Liver (tissue), 9 donors: ENCODE results near the gene KIF3C. TPM values are rescaled to one million over a fixed set of nuclear protein-coding genes. Genes with fewer than 3 reads are reported as not detected.

Experiments
- DNase-seq: peaks from one replicate; pipeline ENCODE4 v3.0.0-alpha.2; 2017; ENCODE audit warnings: low spot score
- H3K27ac ChIP-seq, 2 donors: one replicate each; pipeline ENCODE4 v1.7.0; 2013; ENCODE audit warnings: inconsistent platforms in 2 of 2, low read length in 2 of 2, control low read depth in 1 of 2, low read depth in 1 of 2, mild to moderate bottlenecking in 1 of 2
- H3K27me3 ChIP-seq, 4 donors: one replicate each; pipeline versions ENCODE4 v1.6.1 to v1.7.0; 2013; ENCODE audit warnings: low read length in 3 of 4, inconsistent platforms in 1 of 4, mild to moderate bottlenecking in 1 of 4, moderate library complexity in 1 of 4; ENCODE audit not compliant: control insufficient read depth in 4 of 4, insufficient read depth in 4 of 4
- H3K36me3 ChIP-seq, 4 donors: one replicate each; pipeline versions ENCODE4 v1.6.1 to v1.7.0; 2013; ENCODE audit warnings: low read length in 3 of 4, mild to moderate bottlenecking in 3 of 4, low read depth in 1 of 4, moderate library complexity in 1 of 4; ENCODE audit not compliant: control insufficient read depth in 4 of 4, insufficient read depth in 3 of 4
- H3K4me1 ChIP-seq, 4 donors: one replicate each; pipeline versions ENCODE4 v1.6.1 to v1.7.0; 2013; ENCODE audit warnings: low read length in 3 of 4, mild to moderate bottlenecking in 3 of 4, moderate library complexity in 1 of 4; ENCODE audit not compliant: control insufficient read depth in 4 of 4, insufficient read depth in 4 of 4
- H3K4me3 ChIP-seq, 3 donors: one replicate each; pipeline versions ENCODE4 v1.6.1 to v1.7.0; 2013; ENCODE audit warnings: low read length in 3 of 3, control low read depth in 1 of 3, low read depth in 1 of 3, mild to moderate bottlenecking in 1 of 3
- H3K9ac ChIP-seq, 2 donors: one replicate each; pipeline ENCODE4 v1.7.0; 2013; ENCODE audit warnings: low read length in 2 of 2, mild to moderate bottlenecking in 2 of 2, moderate library complexity in 2 of 2, control low read depth in 1 of 2, low read depth in 1 of 2
- H3K9me3 ChIP-seq, 4 donors: one replicate each; pipeline versions ENCODE4 v1.6.1 to v1.7.0; 2013; ENCODE audit warnings: low read length in 3 of 4; ENCODE audit not compliant: control insufficient read depth in 4 of 4
- EGR1 ChIP-seq, 2 donors: IDR thresholded peaks; 2 replicates each; pipeline ENCODE4 v1.6.1; 2016 to 2018; ENCODE audit warnings: antibody characterized with exemption in 2 of 2, low read depth in 2 of 2
- FOXA1 ChIP-seq: IDR thresholded peaks from 2 replicates; pipeline ENCODE4 v1.6.1; 2016; ENCODE audit warnings: antibody characterized with exemption
- FOXA2 ChIP-seq: IDR thresholded peaks from 2 replicates; pipeline ENCODE4 v1.6.1; 2016; ENCODE audit warnings: antibody characterized with exemption
- GABPA ChIP-seq, 2 donors: IDR thresholded peaks in 1 of 2; conservative IDR thresholded peaks in 1 of 2; 2 replicates each; pipeline ENCODE4 v1.6.1; 2016; ENCODE audit warnings: antibody characterized with exemption in 2 of 2, mild to moderate bottlenecking in 1 of 2, moderate library complexity in 1 of 2
- HNF4A ChIP-seq, 2 donors: conservative IDR thresholded peaks; 2 replicates each; pipeline ENCODE4 v1.6.1; 2016; ENCODE audit warnings: antibody characterized with exemption in 2 of 2, mild to moderate bottlenecking in 2 of 2
- HNF4G ChIP-seq: IDR thresholded peaks from 2 replicates; pipeline ENCODE4 v1.6.1; 2016; ENCODE audit warnings: antibody characterized with exemption
- JUND ChIP-seq, 2 donors: IDR thresholded peaks; 2 replicates each; pipeline ENCODE4 v1.6.1; 2016; ENCODE audit warnings: antibody characterized with exemption in 2 of 2
- RAD21 ChIP-seq, 2 donors: IDR thresholded peaks; 2 replicates each; pipeline ENCODE4 v1.6.1; 2016; ENCODE audit warnings: antibody characterized with exemption in 2 of 2, mild to moderate bottlenecking in 2 of 2
- RXRA ChIP-seq, 2 donors: IDR thresholded peaks; 2 replicates each; pipeline ENCODE4 v1.6.1; 2017 to 2018; ENCODE audit warnings: antibody characterized with exemption in 2 of 2, mild to moderate bottlenecking in 1 of 2
- SP1 ChIP-seq: IDR thresholded peaks from 2 replicates; pipeline ENCODE4 v1.6.1; 2018; ENCODE audit warnings: antibody characterized with exemption, mild to moderate bottlenecking
- TAF1 ChIP-seq: conservative IDR thresholded peaks from 2 replicates; pipeline ENCODE4 v1.6.1; 2016; ENCODE audit warnings: antibody characterized with exemption, mild to moderate bottlenecking
- YY1 ChIP-seq: IDR thresholded peaks from 2 replicates; pipeline ENCODE4 v1.6.1; 2016; ENCODE audit warnings: antibody characterized with exemption, mild to moderate bottlenecking
- WGBS: extraction: QIAGEN DNeasy Blood & Tissue Kit; methylation state at CpG from one replicate; pipeline ENCODE4 v1.1.7; 2013; 5-methylcytosine and 5-hydroxymethylcytosine counted together
- polyA plus RNA-seq, 2 donors: library from polyadenylated mRNA; stranded (reverse) in 1 of 2; unstranded in 1 of 2; fragments of 200-250 nt in 1 of 2; fragments of >200 nt in 1 of 2; fragmentation: Nextera tagmentation in 1 of 2; extraction: Ambion mirVana in 1 of 2; gene quantifications; one replicate each; pipeline versions ENCODE4 v1.2.1 to v1.2.3, GENCODE V29; 2013 to 2015
- total RNA-seq, 2 donors: library from RNA; depleted of rRNA; stranded (reverse); fragments of >200 nt; gene quantifications; one replicate each; pipeline ENCODE4 v1.2.3, GENCODE V29; 2014
- TF ChIP-seq, protein P1 (sequence below): IDR thresholded peaks from 2 replicates; pipeline ENCODE4 v1.6.1; 2016; ENCODE audit warnings: antibody characterized with exemption
- TF ChIP-seq, protein P2 (sequence below): IDR thresholded peaks from 2 replicates; pipeline ENCODE4 v1.6.1; 2016; ENCODE audit warnings: antibody characterized with exemption, mild to moderate bottlenecking
- TF ChIP-seq, protein P3 (sequence below): IDR thresholded peaks from 2 replicates; pipeline ENCODE4 v1.6.1; 2016; ENCODE audit warnings: antibody characterized with exemption
- donor health status: healthy.
- donor health status: healthy.
- donor health status: healthy.
- donor health status: healthy.
- donor health status: healthy.

The KIF3C gene
- total and polyA plus RNA-seq, 4 donors, result 0.26 to 0.93 (median 0.67) TPM

DNA sequence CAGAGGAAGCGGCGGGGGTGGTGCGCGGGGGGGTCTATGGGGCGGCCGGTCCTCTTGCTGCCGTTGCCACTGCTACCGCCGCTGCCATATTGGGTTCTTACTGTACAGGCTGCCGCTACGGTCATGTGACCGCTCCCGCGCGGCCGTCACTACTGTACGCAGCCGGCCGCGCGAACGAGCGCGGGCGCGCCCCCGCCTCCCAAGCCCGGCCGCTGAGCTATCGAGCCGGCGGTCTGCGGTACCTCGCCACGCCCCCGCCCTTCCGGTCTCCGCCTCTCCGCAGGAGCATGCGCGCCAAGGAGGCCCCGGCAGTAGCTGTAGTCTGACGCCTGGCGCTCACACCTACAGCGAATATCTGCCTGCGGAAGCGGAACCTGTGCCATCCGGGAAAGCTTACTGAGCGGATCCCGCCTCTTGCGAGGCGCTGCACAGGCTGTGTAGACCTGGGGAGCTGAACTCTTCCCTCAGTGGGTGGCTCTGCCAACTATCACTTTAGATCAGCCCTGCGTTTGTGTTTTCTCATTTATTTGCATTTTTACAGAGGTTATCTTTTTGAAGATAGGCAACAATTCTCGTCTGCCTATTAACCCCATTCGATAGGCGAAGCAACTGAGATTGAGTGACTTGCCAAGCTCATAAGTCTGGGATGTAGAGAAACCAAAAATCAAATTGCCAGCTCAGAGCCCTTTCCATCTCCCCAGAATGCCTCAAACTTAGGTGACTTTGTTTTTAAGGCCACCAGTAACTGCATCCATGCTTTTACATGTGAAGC, 103.8 kb downstream of the KIF3C start, which contains the start of gene ASXL2:
Gene ASXL2 (minus strand): TSS at position 127 of the 772 bp plus-strand sequence. CDS start 265 bp downstream, outside the sequence.
- Histone ChIP-seq H3K27me3 (no peaks in the 10 kb centered on the region), H3K27ac (peak within 1 kb of the TSS; percentile 84 to 94), H3K36me3 (peaks cover 0 to 3% (median 1%) of the 10 kb centered on the region in 4 donors), H3K9ac (peak within 1 kb of the TSS; percentile 61 to 75), H3K4me3 (peak within 1 kb of the TSS; percentile 86 to 97 (median 97)), H3K9me3 (no peaks in the 10 kb centered on the region), H3K4me1 (peaks cover 3 to 22% (median 15%) of the 10 kb centered on the region in 4 donors)
- TF ChIP-seq RAD21 (IDR thresholded peaks at IDR 0.05), result peak in 1 of 2 donors; percentile 43
- TF ChIP-seq JUND (IDR thresholded peaks at IDR 0.05), result peak in 1 of 2 donors; percentile 11
- peak; percentile 94 for TF ChIP-seq YY1
- peak; percentile 16 to 71 for TF ChIP-seq EGR1 (IDR thresholded peaks at IDR 0.05; ENCODE audit: low read depth in 2 of 2)
- no peak for TF ChIP-seq HNF4G
- TF ChIP-seq HNF4A (conservative IDR thresholded peaks at IDR 0.05), result peak in 1 of 2 donors; percentile 26
- no peak for TF ChIP-seq FOXA2
- peak in 1 of 2 donors; percentile 36 for TF ChIP-seq RXRA (IDR thresholded peaks at IDR 0.05)
- TF ChIP-seq GABPA (IDR thresholded peaks at IDR 0.05 in 1 of 2, conservative IDR thresholded peaks at IDR 0.05 in 1 of 2), result peak; percentile 62 to 92
- TF ChIP-seq, protein P1, sequence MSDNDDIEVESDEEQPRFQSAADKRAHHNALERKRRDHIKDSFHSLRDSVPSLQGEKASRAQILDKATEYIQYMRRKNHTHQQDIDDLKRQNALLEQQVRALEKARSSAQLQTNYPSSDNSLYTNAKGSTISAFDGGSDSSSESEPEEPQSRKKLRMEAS, result peak; percentile 78
- peak; percentile 72 for TF ChIP-seq SP1
- TF ChIP-seq, protein P2, sequence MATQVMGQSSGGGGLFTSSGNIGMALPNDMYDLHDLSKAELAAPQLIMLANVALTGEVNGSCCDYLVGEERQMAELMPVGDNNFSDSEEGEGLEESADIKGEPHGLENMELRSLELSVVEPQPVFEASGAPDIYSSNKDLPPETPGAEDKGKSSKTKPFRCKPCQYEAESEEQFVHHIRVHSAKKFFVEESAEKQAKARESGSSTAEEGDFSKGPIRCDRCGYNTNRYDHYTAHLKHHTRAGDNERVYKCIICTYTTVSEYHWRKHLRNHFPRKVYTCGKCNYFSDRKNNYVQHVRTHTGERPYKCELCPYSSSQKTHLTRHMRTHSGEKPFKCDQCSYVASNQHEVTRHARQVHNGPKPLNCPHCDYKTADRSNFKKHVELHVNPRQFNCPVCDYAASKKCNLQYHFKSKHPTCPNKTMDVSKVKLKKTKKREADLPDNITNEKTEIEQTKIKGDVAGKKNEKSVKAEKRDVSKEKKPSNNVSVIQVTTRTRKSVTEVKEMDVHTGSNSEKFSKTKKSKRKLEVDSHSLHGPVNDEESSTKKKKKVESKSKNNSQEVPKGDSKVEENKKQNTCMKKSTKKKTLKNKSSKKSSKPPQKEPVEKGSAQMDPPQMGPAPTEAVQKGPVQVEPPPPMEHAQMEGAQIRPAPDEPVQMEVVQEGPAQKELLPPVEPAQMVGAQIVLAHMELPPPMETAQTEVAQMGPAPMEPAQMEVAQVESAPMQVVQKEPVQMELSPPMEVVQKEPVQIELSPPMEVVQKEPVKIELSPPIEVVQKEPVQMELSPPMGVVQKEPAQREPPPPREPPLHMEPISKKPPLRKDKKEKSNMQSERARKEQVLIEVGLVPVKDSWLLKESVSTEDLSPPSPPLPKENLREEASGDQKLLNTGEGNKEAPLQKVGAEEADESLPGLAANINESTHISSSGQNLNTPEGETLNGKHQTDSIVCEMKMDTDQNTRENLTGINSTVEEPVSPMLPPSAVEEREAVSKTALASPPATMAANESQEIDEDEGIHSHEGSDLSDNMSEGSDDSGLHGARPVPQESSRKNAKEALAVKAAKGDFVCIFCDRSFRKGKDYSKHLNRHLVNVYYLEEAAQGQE, result peak; percentile 72
- TF ChIP-seq, protein P3, sequence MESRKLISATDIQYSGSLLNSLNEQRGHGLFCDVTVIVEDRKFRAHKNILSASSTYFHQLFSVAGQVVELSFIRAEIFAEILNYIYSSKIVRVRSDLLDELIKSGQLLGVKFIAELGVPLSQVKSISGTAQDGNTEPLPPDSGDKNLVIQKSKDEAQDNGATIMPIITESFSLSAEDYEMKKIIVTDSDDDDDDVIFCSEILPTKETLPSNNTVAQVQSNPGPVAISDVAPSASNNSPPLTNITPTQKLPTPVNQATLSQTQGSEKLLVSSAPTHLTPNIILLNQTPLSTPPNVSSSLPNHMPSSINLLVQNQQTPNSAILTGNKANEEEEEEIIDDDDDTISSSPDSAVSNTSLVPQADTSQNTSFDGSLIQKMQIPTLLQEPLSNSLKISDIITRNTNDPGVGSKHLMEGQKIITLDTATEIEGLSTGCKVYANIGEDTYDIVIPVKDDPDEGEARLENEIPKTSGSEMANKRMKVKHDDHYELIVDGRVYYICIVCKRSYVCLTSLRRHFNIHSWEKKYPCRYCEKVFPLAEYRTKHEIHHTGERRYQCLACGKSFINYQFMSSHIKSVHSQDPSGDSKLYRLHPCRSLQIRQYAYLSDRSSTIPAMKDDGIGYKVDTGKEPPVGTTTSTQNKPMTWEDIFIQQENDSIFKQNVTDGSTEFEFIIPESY, result no peak
- peak; percentile 81 for TF ChIP-seq TAF1
- peak; percentile 31 for TF ChIP-seq FOXA1
- peak; percentile 96 for DNase-seq
- WGBS, result 2% methylated on average over 56 of the region's 56 CpGs
